Measurements from ENCODE around the gene AP1S1.

AP1S1 gene

DNA sequence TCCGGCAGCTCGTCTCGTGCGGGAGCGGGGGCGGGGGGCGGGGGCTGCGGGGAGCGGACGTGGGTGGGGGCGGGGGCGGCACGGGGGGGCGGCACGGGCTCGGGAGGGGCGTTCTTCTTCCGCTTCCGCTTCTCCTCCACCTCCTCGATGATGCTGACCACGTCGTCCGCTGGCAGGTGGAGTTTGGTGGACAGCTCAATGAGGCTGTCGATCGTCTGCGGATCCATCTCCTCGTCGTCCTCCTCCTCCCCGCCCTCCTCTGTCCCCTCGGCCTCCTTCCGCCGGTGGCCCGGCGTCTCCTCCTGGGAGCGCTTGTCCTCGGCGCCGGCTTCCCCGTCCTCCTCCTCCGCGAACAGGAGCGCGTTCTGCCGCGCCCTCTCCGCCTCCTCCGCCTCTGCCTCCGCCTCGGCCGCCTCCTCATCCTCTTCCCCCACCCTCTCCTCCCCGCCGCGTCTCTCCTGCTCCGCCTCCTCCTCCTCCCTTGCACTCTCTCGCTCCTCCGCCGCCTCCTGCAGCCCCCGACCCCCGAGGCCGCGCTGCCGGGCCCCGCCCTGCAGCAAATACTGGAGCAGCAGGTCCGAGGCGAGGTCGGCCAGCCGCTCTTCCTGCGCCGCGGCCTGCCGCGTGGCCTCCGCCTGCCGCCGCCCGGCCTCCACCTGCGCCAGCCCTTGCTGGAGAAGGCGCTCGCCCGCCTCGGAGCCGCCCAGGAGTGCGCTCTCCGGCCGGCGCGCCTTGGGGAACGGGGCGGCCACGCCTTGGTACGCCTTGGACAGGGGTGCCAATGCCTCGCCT, 9.2 kb downstream of the AP1S1 start:
- TF ChIP-seq MYC (IDR thresholded peaks at IDR 0.05; ENCODE audit: low read depth, low read length) (peak; percentile 60; the same call in 1 of the 2 replicates), POLR2A (IDR thresholded peaks at IDR 0.05; ENCODE audit: extremely low read depth, insufficient read length) (peak; percentile 39)
- TF ChIP-seq, protein P1, sequence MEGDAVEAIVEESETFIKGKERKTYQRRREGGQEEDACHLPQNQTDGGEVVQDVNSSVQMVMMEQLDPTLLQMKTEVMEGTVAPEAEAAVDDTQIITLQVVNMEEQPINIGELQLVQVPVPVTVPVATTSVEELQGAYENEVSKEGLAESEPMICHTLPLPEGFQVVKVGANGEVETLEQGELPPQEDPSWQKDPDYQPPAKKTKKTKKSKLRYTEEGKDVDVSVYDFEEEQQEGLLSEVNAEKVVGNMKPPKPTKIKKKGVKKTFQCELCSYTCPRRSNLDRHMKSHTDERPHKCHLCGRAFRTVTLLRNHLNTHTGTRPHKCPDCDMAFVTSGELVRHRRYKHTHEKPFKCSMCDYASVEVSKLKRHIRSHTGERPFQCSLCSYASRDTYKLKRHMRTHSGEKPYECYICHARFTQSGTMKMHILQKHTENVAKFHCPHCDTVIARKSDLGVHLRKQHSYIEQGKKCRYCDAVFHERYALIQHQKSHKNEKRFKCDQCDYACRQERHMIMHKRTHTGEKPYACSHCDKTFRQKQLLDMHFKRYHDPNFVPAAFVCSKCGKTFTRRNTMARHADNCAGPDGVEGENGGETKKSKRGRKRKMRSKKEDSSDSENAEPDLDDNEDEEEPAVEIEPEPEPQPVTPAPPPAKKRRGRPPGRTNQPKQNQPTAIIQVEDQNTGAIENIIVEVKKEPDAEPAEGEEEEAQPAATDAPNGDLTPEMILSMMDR (IDR thresholded peaks at IDR 0.05; ENCODE audit: low read depth, low read length) = no peak
- TF ChIP-seq, protein P2, sequence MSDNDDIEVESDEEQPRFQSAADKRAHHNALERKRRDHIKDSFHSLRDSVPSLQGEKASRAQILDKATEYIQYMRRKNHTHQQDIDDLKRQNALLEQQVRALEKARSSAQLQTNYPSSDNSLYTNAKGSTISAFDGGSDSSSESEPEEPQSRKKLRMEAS (IDR thresholded peaks at IDR 0.05; ENCODE audit: low read depth, low read length) = peak; percentile 52
- peak; percentile 82 for DNase-seq (ENCODE audit: low read depth)
- peak overlapping the region; percentile 23 for H3K4me3 ChIP-seq (ENCODE audit: low read depth, low read length)

DNA sequence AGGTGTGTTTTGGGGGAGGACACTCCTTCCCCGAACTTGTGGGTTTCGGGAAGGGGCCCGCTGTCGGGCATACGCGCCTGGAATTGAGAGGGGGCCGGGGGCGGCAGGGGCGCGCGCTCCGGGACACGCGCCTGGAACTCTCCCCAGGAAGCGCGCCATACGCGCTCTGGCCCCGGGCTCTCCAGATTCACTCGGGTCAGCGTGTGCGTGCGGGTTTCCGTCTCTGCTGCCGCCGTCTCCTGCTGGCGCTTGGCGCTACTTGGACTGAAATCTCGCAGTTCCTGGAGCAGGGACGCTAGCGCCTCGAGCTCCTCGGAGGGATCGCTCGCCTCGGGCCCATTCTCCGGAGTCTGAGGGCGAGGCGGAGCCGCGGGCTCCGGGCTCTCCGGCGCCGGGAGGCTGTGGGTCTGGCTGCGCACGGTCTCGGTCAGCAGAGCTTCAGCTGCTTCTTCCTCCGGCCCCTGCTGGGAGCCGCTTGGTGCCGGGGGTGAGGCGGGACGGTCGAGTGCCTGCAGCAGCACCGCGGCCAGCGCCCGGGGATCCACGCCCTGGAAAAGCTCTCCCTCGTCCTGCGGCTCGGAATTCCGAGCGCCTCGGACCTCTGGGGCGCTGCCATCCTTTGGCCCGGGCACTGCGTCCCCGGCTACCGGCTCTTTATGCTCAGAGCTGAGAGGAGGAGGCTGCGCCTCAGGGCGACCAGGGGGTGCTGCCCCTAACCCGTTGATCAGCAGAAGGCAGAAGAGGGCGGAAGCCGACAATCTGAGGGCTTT, 10.0 kb downstream of the AP1S1 start:
- DNase-seq (ENCODE audit: low read depth) = peak; percentile 47
- no peak for TF ChIP-seq MYC (IDR thresholded peaks at IDR 0.05; ENCODE audit: low read depth, low read length)
- TF ChIP-seq, protein P1 (IDR thresholded peaks at IDR 0.05; ENCODE audit: low read depth, low read length) = no peak
- TF ChIP-seq, protein P2 (IDR thresholded peaks at IDR 0.05; ENCODE audit: low read depth, low read length) = no peak
- TF ChIP-seq POLR2A (IDR thresholded peaks at IDR 0.05; ENCODE audit: extremely low read depth, insufficient read length) = no peak
- H3K4me3 ChIP-seq (ENCODE audit: low read depth, low read length) = no peak overlapping the region

DNA sequence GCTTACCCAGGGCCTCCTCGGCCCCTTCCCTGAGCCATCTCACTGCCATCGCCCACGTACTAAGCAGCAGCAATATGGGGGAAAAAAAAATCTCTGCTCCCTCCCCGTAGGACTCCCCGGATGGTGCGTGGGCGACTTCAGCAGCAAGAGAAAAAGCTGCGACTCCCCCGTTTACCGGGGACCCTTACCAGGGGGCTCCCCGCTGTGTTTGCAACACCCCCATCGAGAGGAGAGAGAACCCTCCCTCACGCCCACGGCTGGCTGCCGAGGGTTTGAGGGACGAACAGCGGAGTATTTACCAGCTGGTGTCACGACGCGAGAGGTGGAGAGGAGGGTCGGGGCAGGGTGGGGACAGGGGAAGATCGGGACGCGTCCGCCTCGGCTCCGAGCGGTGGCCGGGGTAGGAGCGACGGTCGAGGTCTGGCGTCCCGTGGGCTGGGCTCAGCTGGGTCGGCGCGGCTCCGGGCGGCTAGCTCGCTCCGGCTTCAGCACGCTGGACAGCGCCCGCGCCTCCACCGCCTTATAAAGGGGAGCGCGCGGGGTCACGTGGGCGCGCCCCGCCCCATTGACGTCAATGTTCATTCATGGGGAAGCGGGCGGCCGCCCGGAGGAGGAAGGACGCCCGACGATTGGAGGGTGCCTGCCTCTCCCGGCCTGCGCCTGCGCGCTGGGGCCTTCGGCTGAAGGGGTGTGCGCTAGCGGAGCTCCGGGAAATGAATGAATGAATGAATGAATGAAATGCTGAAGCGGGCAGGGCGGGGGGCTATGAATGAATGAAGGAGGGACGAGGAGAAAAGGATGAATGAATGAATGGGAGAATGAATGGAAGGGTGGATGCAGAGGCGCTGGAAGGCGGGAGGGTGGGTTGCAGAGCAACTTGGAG, 11.0 kb downstream of the AP1S1 start, which contains the start of gene VGF:
Gene VGF (minus strand): TSS at position 495 of the 883 bp plus-strand sequence. CDS start 726 bp downstream, outside the sequence.
- TF ChIP-seq, protein P2 (IDR thresholded peaks at IDR 0.05; ENCODE audit: low read depth, low read length) = peak; percentile 99
- TF ChIP-seq, protein P1 (IDR thresholded peaks at IDR 0.05; ENCODE audit: low read depth, low read length) = no peak
- TF ChIP-seq MYC (IDR thresholded peaks at IDR 0.05; ENCODE audit: low read depth, low read length) (peak; percentile 63), POLR2A (IDR thresholded peaks at IDR 0.05; ENCODE audit: extremely low read depth, insufficient read length) (no peak)
- H3K4me3 ChIP-seq (ENCODE audit: low read depth, low read length) = no peak within 1 kb of the TSS
- peak; percentile 97 for DNase-seq (ENCODE audit: low read depth)

DNA sequence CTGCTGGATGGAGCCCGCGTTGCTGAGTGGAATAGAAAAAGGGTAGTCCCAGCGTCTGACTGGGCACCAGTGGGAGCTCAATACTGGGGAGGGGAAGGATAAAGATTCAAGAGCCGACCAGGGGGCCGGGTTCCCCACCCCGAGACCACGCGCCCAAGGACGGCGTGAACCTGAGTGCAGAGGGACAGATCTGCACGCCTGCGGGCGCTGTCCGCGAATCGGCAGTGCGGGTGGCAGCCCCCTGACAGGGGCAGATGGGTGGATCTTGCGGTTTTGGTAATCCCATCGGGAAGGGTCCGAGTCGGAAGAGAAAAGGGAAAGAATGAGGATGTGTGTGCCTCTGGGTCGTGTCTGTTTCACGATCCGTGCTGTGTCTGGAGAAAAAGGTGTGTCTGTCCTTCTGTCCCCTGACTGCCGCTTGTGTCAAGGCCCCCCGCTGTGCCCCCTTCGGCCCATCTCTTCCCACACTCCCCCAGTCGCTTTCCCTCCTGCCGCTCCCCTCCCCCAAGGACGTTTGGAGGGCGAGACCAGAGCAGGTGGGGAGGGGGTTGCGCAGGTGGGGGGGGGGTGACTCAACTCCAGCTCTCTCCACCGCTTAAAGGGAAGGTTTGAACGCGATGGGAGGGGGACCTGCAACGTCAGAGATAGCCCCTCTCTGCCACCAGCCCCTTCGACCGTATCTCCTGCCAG, 11.8 kb downstream of the AP1S1 start:
- no peak overlapping the region for H3K4me3 ChIP-seq (ENCODE audit: low read depth, low read length)
- DNase-seq (ENCODE audit: low read depth) = no peak
- TF ChIP-seq MYC (IDR thresholded peaks at IDR 0.05; ENCODE audit: low read depth, low read length) (no peak), POLR2A (IDR thresholded peaks at IDR 0.05; ENCODE audit: extremely low read depth, insufficient read length) (no peak)
- TF ChIP-seq, protein P2 (IDR thresholded peaks at IDR 0.05; ENCODE audit: low read depth, low read length) = no peak
- TF ChIP-seq, protein P1 (IDR thresholded peaks at IDR 0.05; ENCODE audit: low read depth, low read length) = no peak

DNA sequence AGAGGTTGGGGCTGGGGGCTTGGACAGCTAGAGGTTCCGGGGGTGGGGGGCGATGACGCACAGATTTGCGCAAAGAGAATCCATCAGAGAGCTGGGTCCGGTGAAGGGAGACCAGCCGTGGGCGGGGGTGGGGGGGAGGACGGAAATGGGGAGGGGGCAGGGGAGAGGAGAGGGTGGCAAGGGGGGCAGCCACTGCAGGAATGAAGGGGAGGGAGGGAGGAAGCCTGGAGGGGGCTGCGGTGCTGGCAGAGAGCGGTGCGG, 12.3 kb downstream of the AP1S1 start:
- peak; percentile 43 for DNase-seq (ENCODE audit: low read depth)
- H3K4me3 ChIP-seq (ENCODE audit: low read depth, low read length) = no peak overlapping the region
- TF ChIP-seq, protein P1 (IDR thresholded peaks at IDR 0.05; ENCODE audit: low read depth, low read length) = no peak
- TF ChIP-seq POLR2A (IDR thresholded peaks at IDR 0.05; ENCODE audit: extremely low read depth, insufficient read length) = no peak
- TF ChIP-seq MYC (IDR thresholded peaks at IDR 0.05; ENCODE audit: low read depth, low read length) = no peak
- TF ChIP-seq, protein P2 (IDR thresholded peaks at IDR 0.05; ENCODE audit: low read depth, low read length) = no peak

Data from NB4 (cell line).